Measurements from ENCODE around the gene SDC4. TPM values are rescaled to one million over a fixed set of nuclear protein-coding genes. Genes with fewer than 3 reads are reported as not detected.

The SDC4 gene
- total RNA-seq, 2 donors from 2014 or later: 62.0 to 97.6 TPM

- no peak overlapping the region for H3K4me3 ChIP-seq
- 87 to 92% methylated on average over 10 of the region's 10 CpGs for WGBS, 2 donors
- H3K27ac ChIP-seq: no peak overlapping the region
- no peak for ATAC-seq
- TF ChIP-seq POLR2A (IDR thresholded peaks at IDR 0.05) (no peak), CTCF (IDR thresholded peaks at IDR 0.05) (no peak)
- peaks cover 14% of the 10 kb centered on the region for H3K4me1 ChIP-seq
- no peaks in the 10 kb centered on the region for H3K36me3 ChIP-seq (replicated peaks in 1 of 2; ENCODE audit: insufficient read depth in 1 of 2, low read depth in 2 of 2)
- H3K9me3 ChIP-seq: no peaks in the 10 kb centered on the region
- intact Hi-C loops (cut with DNase I): no loop called here
- DNase-seq: no peak
- no peaks in the 10 kb centered on the region for H3K27me3 ChIP-seq
Measured at GRCh38 chr20:45372241-45372640, 24.0 kb upstream of the SDC4 start.

GRCh38 chr20:45370571-45371160 lies 22.4 kb upstream of the SDC4 start:
- Histone ChIP-seq H3K36me3 (replicated peaks in 1 of 2; ENCODE audit: insufficient read depth in 1 of 2, low read depth in 2 of 2) (no peaks in the 10 kb centered on the region), H3K9me3 (no peaks in the 10 kb centered on the region), H3K4me3 (no peak overlapping the region), H3K4me1 (peaks cover 14% of the 10 kb centered on the region), H3K27ac (no peak overlapping the region), H3K27me3 (no peaks in the 10 kb centered on the region)
- WGBS, 2 donors: 63 to 94% methylated on average over 3 of the region's 3 CpGs
- TF ChIP-seq CTCF (IDR thresholded peaks at IDR 0.05) (no peak), POLR2A (IDR thresholded peaks at IDR 0.05) (no peak)
- intact Hi-C loops (cut with DNase I): no loop called here
- ATAC-seq (no peak), DNase-seq (no peak)

GRCh38 chr20:45368221-45368980 lies 20.2 kb upstream of the SDC4 start:
- Histone ChIP-seq H3K9me3 (no peaks in the 10 kb centered on the region), H3K36me3 (replicated peaks in 1 of 2; ENCODE audit: insufficient read depth in 1 of 2, low read depth in 2 of 2) (no peaks in the 10 kb centered on the region), H3K4me3 (no peak overlapping the region), H3K27ac (peak overlapping the region in 1 of 4 donors; percentile 51), H3K27me3 (no peaks in the 10 kb centered on the region), H3K4me1 (peaks cover 21% of the 10 kb centered on the region)
- no peak for TF ChIP-seq CTCF (IDR thresholded peaks at IDR 0.05)
- TF ChIP-seq POLR2A (IDR thresholded peaks at IDR 0.05): no peak
- 53 to 90% methylated on average over 6 of the region's 6 CpGs for WGBS, 2 donors
- intact Hi-C loops (cut with DNase I): no loop called here
- ATAC-seq: no peak
- DNase-seq: peak in 1 of 4 donors; percentile 41

GRCh38 chr20:45367126-45367525 lies 18.9 kb upstream of the SDC4 start:
- no peak for ATAC-seq
- Histone ChIP-seq H3K4me3 (no peak overlapping the region), H3K4me1 (peaks cover 19% of the 10 kb centered on the region), H3K9me3 (no peaks in the 10 kb centered on the region), H3K27me3 (no peaks in the 10 kb centered on the region), H3K27ac (no peak overlapping the region), H3K36me3 (replicated peaks in 1 of 2; ENCODE audit: insufficient read depth in 1 of 2, low read depth in 2 of 2) (no peaks in the 10 kb centered on the region)
- TF ChIP-seq POLR2A (IDR thresholded peaks at IDR 0.05): no peak
- TF ChIP-seq CTCF (IDR thresholded peaks at IDR 0.05): no peak
- no peak for DNase-seq
- intact Hi-C loops (cut with DNase I): no loop called here

- intact Hi-C loops (cut with DNase I): no loop called here
- DNase-seq: no peak
Measured at GRCh38 chr20:45366631-45367030, 18.4 kb upstream of the SDC4 start.

More at GRCh38 chr20:45366631-45367030, 18.4 kb upstream of the SDC4 start:
- H3K9me3 ChIP-seq: no peaks in the 10 kb centered on the region
- no peaks in the 10 kb centered on the region for H3K36me3 ChIP-seq (replicated peaks in 1 of 2; ENCODE audit: insufficient read depth in 1 of 2, low read depth in 2 of 2)
- peaks cover 24% of the 10 kb centered on the region for H3K4me1 ChIP-seq
- ATAC-seq: no peak
- no peak for TF ChIP-seq CTCF (IDR thresholded peaks at IDR 0.05)
- TF ChIP-seq POLR2A (IDR thresholded peaks at IDR 0.05): no peak
- WGBS, 2 donors: 80 to 94% methylated on average over 11 of the region's 11 CpGs
- no peaks in the 10 kb centered on the region for H3K27me3 ChIP-seq
- H3K4me3 ChIP-seq: no peak overlapping the region
- no peak overlapping the region for H3K27ac ChIP-seq
